ENCODE measurements around the gene NR3C2.

Gene NR3C2

GRCh38 chr4:148077581-148077980 lies 364.6 kb downstream of the NR3C2 start:
- H3K79me2 ChIP-seq (ENCODE audit: insufficient read depth, low read depth) = no peaks in the 10 kb centered on the region
- no peak overlapping the region for H3K27ac ChIP-seq
- no peak for TF ChIP-seq CTCF (conservative IDR thresholded peaks at IDR 0.05; ENCODE audit: low read depth, low read length)
- H3K4me2 ChIP-seq = no peak overlapping the region
- H3K27me3 ChIP-seq (ENCODE audit: insufficient read depth, low read depth) = no peaks in the 10 kb centered on the region
- no peak overlapping the region for H3K9ac ChIP-seq
- no peaks in the 10 kb centered on the region for H4K20me1 ChIP-seq (ENCODE audit: insufficient read depth)
- no peak overlapping the region for H3K4me3 ChIP-seq (IDR thresholded peaks at IDR 0.05; ENCODE audit: insufficient read depth, low read depth, low read length)
- no peaks in the 10 kb centered on the region for H3K4me1 ChIP-seq (ENCODE audit: low read depth, poor library complexity, severe bottlenecking)
- H3K36me3 ChIP-seq (ENCODE audit: insufficient read depth) = peaks cover 3% of the 10 kb centered on the region
- H2AFZ ChIP-seq (ENCODE audit: low read depth) = no peak overlapping the region

GRCh38 chr4:148076964-148077363 lies 365.2 kb downstream of the NR3C2 start:
- peaks cover 7% of the 10 kb centered on the region for H3K36me3 ChIP-seq (ENCODE audit: insufficient read depth)
- no peaks in the 10 kb centered on the region for H3K27me3 ChIP-seq (ENCODE audit: insufficient read depth, low read depth)
- no peak for TF ChIP-seq CTCF (conservative IDR thresholded peaks at IDR 0.05; ENCODE audit: low read depth, low read length)
- no peak overlapping the region for H3K4me2 ChIP-seq
- H4K20me1 ChIP-seq (ENCODE audit: insufficient read depth) = no peaks in the 10 kb centered on the region
- H3K27ac ChIP-seq = no peak overlapping the region
- H3K9ac ChIP-seq = no peak overlapping the region
- H2AFZ ChIP-seq (ENCODE audit: low read depth) = no peak overlapping the region
- no peak overlapping the region for H3K4me3 ChIP-seq (IDR thresholded peaks at IDR 0.05; ENCODE audit: insufficient read depth, low read depth, low read length)
- no peaks in the 10 kb centered on the region for H3K79me2 ChIP-seq (ENCODE audit: insufficient read depth, low read depth)
- H3K4me1 ChIP-seq (ENCODE audit: low read depth, poor library complexity, severe bottlenecking) = no peaks in the 10 kb centered on the region

- no peak for TF ChIP-seq CTCF (conservative IDR thresholded peaks at IDR 0.05; ENCODE audit: low read depth, low read length)
- Histone ChIP-seq H3K4me2 (no peak overlapping the region), H3K27me3 (ENCODE audit: insufficient read depth, low read depth) (no peaks in the 10 kb centered on the region), H3K36me3 (ENCODE audit: insufficient read depth) (peaks cover 7% of the 10 kb centered on the region), H2AFZ (ENCODE audit: low read depth) (no peak overlapping the region), H3K9ac (no peak overlapping the region), H4K20me1 (ENCODE audit: insufficient read depth) (no peaks in the 10 kb centered on the region), H3K27ac (no peak overlapping the region), H3K4me3 (IDR thresholded peaks at IDR 0.05; ENCODE audit: insufficient read depth, low read depth, low read length) (no peak overlapping the region), H3K4me1 (ENCODE audit: low read depth, poor library complexity, severe bottlenecking) (no peaks in the 10 kb centered on the region), H3K79me2 (ENCODE audit: insufficient read depth, low read depth) (no peaks in the 10 kb centered on the region)
Measured at GRCh38 chr4:148075438-148075837, 366.8 kb downstream of the NR3C2 start.

- Histone ChIP-seq H3K79me2 (ENCODE audit: insufficient read depth, low read depth) (no peaks in the 10 kb centered on the region), H3K36me3 (ENCODE audit: insufficient read depth) (peaks cover 7% of the 10 kb centered on the region), H3K4me1 (ENCODE audit: low read depth, poor library complexity, severe bottlenecking) (no peaks in the 10 kb centered on the region), H4K20me1 (ENCODE audit: insufficient read depth) (no peaks in the 10 kb centered on the region), H3K27me3 (ENCODE audit: insufficient read depth, low read depth) (no peaks in the 10 kb centered on the region), H3K27ac (no peak overlapping the region), H3K4me2 (no peak overlapping the region), H2AFZ (ENCODE audit: low read depth) (no peak overlapping the region), H3K9ac (no peak overlapping the region), H3K4me3 (IDR thresholded peaks at IDR 0.05; ENCODE audit: insufficient read depth, low read depth, low read length) (no peak overlapping the region)
- no peak for TF ChIP-seq CTCF (conservative IDR thresholded peaks at IDR 0.05; ENCODE audit: low read depth, low read length)
Measured at GRCh38 chr4:148074462-148074861, 367.8 kb downstream of the NR3C2 start.

All from KMS-11 (cell line).